OCI-LY3 (cell line): ENCODE results near the gene NECAP2.
"Not testable (repeated sequence)": the region's sequence is repeated elsewhere in the genome, so short reads cannot be mapped to it uniquely, and the experiment has no call there.

ENCODE experiments used
- CTCF ChIP-seq: fragments of 200-600, 300-600 bp; sonication (generic); IDR thresholded peaks from 2 replicates; pipeline ENCODE4 v1.5.1; 2014; ENCODE audit warnings: antibody characterized with exemption, low read length, low read depth
- EZH2phosphoT487 ChIP-seq: fragments of 200-600 bp; shearing (Covaris generic); IDR thresholded peaks from 2 replicates; pipeline ENCODE4 v1.6.1; 2018; ENCODE audit warnings: antibody characterized with exemption, mixed run types, low read depth

DNA sequence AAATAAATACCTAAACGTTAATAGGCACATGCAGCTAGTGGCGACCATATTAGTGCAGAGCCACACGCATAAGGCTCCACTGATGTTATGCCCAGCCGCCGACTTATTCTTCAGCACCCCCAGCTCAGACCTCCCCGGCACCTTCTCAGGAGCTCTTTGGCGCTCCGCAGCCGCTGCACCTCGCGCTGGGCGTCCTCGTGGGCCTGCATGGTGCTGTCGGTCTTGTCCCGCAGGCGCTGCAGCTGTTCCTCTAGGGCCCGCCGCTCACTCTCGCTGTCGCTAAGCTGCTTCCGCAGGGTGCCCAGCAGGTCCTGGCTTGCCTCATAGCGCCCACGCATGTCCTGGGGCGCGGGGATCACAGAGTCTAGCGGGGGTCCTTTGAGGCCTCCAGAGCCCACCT, 42.6 kb downstream of the NECAP2 start:
- not testable (repeated sequence) for TF ChIP-seq CTCF, EZH2phosphoT487
